GM19240 (cell line): ENCODE measurements around the gene FFAR1.

Experiments
- DNase-seq: peaks from one replicate; pipeline ENCODE4 v3.0.0; 2011; ENCODE audit warnings: low spot score; ENCODE audit not compliant: insufficient read length

The FFAR1 gene

DNA sequence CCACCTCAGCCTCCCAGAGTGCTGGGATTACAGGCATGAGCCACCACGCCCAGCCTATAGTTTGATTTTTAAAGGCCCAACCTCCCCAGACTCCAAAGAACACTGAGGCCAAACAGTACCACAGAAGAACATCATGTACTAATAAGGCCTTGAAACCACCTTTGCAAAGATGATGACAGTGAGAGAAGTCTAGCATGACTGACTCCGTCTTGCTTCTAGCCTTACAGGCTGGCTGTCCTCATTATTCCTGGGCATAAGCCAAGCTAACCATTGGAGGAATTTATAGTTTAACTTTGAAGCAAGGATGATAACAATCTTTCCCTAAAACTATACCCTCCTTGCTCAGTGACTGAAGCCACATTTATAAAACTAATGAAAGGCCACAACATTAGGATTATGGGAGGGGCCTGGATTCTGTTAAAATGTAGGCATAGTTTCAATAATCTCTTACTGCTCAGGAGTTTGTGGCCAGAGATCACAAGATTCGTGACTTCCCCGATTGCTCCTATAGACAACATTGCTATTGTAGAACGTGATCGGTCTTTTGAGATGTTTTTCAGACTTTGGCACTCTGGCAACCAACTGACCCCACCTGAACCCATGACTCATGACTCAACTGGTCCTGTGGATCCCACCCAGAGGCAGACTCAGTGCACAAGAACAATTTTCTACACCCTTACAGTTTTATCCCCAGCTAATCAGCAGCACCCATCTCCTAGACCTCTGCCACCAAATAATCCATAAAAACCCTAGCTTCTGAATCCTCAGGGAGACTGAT, 40.8 kb downstream of the FFAR1 start:
- DNase-seq = no peak

GRCh38 chr19:35389192-35389861, 41.6 kb downstream of the FFAR1 start:
- no peak for DNase-seq

DNA sequence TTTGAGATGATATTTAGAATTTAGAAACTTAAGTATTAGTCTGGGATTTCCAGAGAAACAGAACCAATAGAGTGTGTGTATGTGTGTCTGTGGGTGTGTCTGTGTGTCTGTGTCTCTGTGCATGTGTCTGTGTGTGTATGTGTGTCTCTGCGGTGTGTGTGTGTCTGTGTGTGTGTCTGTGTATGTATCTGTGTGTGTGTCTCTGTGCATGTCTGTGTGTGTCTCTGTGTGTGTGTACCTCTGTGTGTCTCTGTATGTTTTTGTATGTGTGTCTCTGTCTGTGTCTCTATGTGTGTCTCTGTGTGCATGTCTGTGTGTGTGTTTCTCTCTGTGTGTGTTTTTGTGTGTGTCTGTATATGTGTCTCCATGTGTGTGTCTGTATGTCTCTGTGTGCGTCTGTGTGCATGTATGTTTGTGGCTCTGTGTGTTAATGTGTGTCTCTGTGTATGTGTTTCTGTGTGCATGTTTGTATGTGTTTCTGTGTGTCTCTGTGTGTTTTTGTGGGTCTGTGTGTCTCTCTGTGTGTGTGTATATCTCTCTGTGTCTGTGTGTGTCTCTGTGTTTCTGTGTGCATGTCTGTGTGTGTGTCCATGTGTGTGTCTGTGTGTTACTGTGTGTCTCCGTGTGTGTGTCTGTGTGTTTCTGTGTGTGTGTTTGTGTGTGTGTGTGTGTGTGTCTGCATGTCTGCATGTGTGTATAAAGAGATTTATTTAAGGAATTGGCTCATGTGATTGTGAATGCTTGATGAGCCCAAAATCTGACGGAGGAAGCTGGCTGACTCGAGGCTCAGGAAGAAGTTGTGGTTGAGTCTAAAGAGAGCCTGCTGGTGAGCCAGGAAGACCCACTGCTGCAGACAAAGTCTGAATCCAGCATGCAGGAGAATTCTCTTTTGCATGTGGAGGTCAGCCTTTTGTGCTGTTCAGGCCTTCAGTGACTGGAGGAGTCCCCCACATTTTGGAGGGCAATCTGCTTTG, 45.3 kb downstream of the FFAR1 start:
- no peak for DNase-seq

DNA sequence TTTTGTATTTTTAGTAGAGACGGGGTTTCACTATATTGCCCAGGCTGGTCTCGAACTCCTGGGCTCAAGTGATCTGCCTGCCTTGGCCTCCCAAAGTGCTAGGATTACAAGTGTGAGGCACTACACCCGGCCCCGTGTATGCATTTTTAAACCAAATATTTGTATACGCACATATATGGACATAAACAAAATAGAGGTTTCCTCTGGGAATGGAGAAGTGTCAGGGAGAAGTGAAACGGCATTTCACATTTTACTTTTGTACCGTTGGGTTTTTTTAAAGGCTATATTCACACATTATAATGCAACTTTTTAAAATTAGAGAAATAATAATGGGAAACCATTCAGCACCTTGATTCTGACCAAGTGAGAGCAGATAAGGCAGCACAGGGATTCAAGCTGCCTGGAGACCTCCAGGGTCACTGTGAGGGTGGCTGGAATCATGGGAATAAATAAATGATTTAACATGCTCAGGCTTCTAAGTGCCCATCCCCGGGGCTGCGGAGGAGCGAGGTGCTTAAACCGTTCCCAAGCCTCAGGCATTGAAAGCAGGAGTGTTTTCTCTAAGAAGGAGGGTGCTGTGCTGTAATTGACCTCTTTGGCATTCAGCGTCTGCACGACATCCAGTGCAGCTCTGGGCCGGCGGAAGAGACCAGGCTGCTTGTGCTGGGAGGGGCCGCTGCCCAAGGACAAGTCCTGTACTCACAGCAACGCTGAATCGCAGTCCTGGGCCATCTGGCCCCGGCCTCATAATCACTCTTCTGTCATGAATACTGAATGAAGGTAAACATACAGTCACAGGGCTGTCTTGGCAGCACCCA, 47.9 kb downstream of the FFAR1 start:
- no peak for DNase-seq

DNA sequence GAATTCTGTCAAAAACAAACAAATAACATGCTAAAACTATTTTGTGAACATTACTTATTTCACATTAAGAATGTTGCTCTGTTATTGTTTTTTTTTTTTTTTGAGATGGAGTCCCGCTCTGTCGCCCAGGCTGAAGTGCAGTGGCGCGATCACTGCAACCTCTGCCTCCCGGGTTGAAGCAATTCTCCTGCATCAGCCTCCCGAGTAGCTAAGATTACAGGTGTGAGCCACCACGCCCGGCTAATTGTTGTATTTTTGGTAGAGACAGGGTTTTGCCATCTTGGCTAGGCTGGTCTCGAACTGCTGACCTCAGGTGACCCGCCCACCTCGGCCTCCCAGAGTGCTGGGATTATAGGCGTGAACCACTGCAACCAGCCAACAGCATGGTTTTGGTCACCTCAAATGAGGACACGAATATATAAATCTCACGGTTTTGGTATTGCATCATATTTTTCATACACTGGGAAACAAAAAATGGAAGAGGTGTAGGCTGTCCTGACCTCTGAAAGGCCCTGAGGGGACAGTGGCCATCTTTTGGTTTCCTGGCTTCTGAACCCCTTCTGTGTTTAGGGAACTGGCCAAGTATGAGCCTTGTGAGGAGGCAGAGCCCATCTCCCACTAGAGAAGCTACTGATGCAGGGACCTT, 48.7 kb downstream of the FFAR1 start:
- no peak for DNase-seq

- DNase-seq = no peak
Measured at GRCh38 chr19:35397064-35397463, 49.4 kb downstream of the FFAR1 start.
